AG20443 (cell line): ENCODE data around the gene NDFIP1.

Experiments used
- DNase-seq: peaks from one replicate; pipeline ENCODE4 v3.0.0; 2012; ENCODE audit warnings: low spot score, mixed read lengths

NDFIP1 gene

DNA sequence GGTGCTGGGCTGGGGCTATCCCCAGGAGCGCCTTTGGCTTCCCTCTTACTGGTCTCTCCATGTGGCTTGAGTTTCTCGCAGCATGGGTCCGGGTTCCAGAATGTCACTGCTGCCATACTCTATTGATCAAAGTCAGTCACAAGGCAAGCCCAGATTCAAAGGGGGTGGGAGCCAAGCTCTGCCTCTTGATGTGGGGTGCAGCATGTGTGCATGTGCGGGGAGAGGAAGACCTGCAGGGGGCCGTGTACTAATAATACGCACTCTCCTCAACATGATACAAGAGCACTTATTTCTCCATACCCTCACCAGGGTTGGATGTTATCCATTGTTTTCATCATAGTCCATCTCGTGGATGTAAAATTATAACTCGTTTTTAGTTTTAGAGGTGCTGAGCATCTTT lies 81.2 kb downstream of the NDFIP1 start:
- DNase-seq: no peak

DNA sequence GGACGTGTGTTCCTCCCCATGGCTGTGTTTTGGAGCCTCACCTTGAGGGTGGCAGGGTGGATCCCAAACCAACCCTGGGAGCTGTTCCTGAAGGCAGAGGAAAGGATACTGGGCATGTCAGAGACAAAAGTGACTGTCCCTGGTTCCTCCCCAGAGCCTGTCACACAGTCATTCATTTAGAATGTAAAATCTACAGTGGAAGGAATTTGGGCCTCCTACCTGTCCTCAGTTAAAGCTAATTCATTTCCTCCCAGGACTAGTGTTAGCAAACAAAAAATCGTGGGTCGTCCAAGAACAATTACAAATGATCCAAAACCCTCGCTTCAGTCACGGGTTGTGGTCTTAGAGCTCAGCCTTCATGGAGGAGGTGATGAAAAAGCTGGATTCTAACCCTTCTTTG lies 83.2 kb downstream of the NDFIP1 start:
- DNase-seq: no peak

DNA sequence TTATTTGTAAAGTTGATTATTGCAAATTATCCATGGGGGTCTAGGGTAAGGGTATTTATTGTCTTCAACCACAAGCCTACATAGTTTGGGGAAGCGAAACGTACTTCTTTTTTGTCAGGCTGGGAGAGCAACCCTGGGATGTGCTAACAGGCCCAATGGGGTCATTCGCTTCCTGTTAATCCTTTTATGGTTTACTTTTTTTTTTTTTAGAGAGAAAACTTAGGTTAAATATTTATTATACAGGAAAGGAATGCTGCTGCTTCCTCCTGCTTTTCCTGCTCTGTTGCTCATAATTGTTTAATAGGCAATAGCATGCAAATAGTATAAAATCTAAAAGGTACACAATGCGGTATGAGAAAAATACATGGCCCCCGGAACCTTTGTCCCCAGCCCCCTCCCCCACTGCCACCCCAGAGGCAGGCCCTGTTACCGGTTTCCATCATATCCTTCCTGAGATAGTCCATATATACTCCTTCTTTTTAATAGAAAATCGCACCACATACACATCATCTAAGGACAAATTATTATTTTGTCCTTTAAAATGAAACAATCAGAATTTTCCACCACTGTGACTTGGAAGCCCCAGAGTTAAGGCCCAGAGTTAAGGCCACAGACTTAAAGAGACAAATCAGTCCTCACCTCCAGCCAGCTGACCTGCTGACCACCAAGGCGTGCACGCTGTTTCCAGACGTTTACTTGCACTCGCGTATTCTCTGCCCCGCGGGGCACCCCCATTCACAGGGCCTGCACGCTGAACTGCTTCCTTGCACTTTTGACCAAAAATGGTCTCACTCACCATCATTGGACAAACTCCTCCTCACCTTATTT lies 83.9 kb downstream of the NDFIP1 start:
- DNase-seq: no peak

DNA sequence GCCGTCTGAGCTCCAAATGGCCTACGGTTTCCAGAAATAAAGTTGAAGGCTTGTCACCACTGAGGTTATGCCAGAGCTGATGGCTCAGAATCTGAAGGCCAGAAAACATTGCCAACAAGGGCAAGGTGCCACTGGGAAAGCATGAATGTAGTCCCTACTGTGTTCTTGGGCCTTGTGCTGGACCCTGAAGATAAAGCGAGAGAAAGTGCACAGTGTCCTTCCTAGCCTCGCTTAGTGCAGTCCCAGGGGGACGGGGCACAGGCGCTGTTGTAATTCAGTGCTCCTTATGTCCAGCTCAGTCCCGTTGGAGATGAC lies 84.5 kb downstream of the NDFIP1 start:
- DNase-seq: no peak

DNA sequence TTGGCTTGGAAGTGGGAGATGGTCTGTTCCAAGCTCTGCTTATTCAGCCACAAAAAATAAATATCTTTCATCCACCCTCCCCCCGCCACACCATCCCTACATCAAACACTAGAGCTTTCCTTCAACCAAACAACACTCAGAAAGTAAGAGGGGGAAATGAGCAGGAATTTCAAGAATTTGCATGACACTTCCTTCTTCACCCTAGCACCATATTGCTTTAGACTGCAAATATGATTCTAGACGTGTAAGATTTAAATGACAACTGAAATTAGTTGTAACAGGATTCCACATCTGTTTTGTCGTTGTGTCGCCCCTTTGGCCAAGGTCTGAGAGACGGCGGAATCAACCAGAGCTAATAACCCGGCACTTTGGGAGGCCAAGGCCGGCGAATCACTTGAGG lies 88.5 kb downstream of the NDFIP1 start:
- no peak for DNase-seq

DNA sequence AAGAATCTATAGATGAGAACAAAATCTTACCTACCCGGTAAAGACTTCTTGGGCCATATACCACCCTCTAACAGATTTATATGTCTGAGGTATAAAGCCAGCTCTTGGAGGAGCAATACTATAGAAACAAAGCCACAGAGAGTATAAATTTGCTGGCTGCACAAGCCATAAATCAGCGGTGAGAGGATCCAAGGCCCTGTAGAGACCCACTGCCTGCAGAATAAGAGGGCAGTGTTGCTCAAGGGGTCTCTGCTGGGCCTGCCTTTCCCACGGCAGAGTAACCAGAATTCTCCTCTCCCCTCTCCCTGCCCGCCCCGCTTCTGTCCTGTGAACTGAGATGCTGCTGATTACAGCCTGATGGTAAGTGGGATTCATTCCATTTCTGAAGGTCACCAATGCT lies 89.2 kb downstream of the NDFIP1 start:
- no peak for DNase-seq

DNA sequence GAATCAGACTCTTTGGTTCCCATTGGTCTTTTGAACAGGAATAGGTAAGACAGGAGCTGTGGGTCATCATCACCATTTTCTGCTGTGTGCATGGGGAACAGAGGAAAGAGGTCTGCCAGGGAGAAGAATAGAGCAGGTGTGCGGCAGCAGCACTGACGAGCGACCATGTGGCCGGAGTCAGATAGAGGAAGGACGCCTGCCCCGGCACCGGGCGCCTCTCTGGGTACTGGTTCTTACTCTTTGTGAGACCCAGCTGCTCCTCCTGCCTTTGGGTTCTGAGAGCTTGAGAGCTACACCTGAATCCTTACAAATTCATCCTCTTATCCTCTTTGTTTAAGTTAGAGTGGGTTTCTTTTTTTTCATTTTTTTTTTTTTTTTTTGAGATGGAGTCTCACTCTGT lies 90.8 kb downstream of the NDFIP1 start:
- DNase-seq: no peak

DNA sequence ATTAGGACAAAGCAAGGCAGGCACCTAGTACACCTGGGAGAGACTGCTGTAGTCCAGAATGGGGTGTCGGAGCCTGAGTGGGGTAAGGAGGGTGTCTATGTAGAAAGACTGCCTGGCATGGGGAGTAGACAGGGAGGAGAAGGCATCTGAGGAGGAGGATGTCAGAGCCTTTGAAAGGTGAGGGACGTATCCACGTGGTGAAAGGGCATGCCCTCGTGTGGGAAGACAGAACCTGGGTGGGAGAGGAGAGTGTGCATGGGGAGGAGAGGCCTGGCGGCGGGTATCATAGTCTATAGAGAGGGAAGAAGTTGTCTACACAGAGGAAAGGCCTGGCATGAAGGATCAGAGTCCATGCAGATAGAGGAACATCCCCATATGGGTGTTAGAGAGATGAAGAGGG lies 91.8 kb downstream of the NDFIP1 start:
- DNase-seq: no peak

DNA sequence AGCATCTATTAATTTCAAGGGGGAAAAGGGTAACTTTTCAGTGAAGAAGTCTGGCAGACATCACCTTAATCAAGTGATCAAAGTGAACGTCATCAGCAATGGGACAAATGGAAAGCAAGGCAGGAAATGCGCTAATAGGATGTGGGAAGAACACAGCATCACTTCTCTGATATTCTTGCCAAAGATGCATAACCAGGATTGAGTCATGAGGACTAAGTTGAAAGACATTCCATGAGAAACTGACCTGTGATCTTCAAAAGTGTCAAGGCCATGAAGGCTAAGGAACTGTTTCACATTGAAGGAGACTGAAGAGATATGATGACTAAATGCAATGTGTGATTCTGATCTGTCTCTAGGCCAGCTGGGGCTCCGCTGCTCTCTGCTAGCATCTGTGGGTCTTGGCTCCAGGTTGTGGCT lies 92.9 kb downstream of the NDFIP1 start:
- DNase-seq: peak; percentile 75

DNA sequence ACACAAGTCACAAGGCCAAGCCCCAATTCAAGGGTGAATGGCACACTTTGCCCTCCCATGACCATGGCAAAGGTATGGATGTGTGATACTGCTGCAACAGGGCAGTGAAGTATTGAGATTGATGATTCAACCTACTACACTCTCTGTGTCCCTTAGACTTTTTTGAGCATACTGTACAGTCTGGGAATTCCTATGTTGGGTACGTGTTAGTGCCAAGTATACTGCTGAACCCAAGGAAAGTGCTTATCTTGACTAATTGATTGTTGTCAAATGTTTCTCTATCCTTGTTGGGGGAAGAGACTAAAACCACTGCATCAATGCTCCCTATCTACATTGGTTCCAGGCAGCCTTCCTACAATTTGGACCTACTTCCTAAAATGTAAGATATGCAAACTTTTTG lies 93.7 kb downstream of the NDFIP1 start:
- DNase-seq: peak; percentile 32
